GM10847 (cell line): ENCODE results near the gene PCNP.
A peak's percentile ranks its signal among the peaks of the same experiment; 100 is the strongest.

Experiments
- POLR2A ChIP-seq: IDR thresholded peaks from 2 replicates; pipeline ENCODE4 v1.6.1; 2011; ENCODE audit not compliant: insufficient read length; ENCODE audit errors: extremely low read depth

The PCNP gene

GRCh38 chr3:101573449-101574387 is at the start of gene PCNP:
TSS of gene PCNP (plus strand) at chr3:101574180. CDS start at chr3:101574216, 36 bp downstream.
- peak; percentile 79 for TF ChIP-seq POLR2A

- no peak for TF ChIP-seq POLR2A
Measured at GRCh38 chr3:101527441-101527840, 46.5 kb upstream of the PCNP start.

GRCh38 chr3:101527906-101528305 is 46.1 kb upstream of the PCNP start:
- no peak for TF ChIP-seq POLR2A

GRCh38 chr3:101529816-101530685 is 43.9 kb upstream of the PCNP start:
- no peak for TF ChIP-seq POLR2A

- no peak for TF ChIP-seq POLR2A
Measured at GRCh38 chr3:101530686-101531047, 43.3 kb upstream of the PCNP start.

- no peak for TF ChIP-seq POLR2A
Measured at GRCh38 chr3:101531473-101532086, 42.4 kb upstream of the PCNP start.

GRCh38 chr3:101532783-101533602 is 41.0 kb upstream of the PCNP start:
- TF ChIP-seq POLR2A = no peak

- no peak for TF ChIP-seq POLR2A
Measured at GRCh38 chr3:101533603-101533968, 40.4 kb upstream of the PCNP start.

- no peak for TF ChIP-seq POLR2A
Measured at GRCh38 chr3:101535221-101535620, 38.8 kb upstream of the PCNP start.

GRCh38 chr3:101536266-101536665 is 37.7 kb upstream of the PCNP start:
- TF ChIP-seq POLR2A = no peak

- TF ChIP-seq POLR2A = no peak
Measured at GRCh38 chr3:101542957-101543356, 31.0 kb upstream of the PCNP start.

- TF ChIP-seq POLR2A = no peak
Measured at GRCh38 chr3:101544161-101544850, 29.7 kb upstream of the PCNP start.

GRCh38 chr3:101548527-101549105 is 25.4 kb upstream of the PCNP start:
- no peak for TF ChIP-seq POLR2A

- TF ChIP-seq POLR2A = no peak
Measured at GRCh38 chr3:101549473-101549872, 24.5 kb upstream of the PCNP start.
